Keratinocyte (primary cell): ENCODE measurements around the gene TMA16. TPM values are rescaled to one million over a fixed set of nuclear protein-coding genes. Genes with fewer than 3 reads are reported as not detected.

Source experiments
- DNase-seq: peaks from one replicate; pipeline ENCODE4 v3.0.0-alpha.2; 2011; ENCODE audit warnings: low read depth, missing footprints, low spot score
- FAIRE-seq: peaks from 2 replicates; lab custom pipeline; 2011; peaks lifted over from hg19 to GRCh38; lab: Jason Lieb, UNC
- H2AFZ ChIP-seq: 2 replicates; pipeline ENCODE4 v1.6.0; 2012; ENCODE audit warnings: low read length, control low read depth, inconsistent platforms; ENCODE audit not compliant: control insufficient read depth
- H3K27ac ChIP-seq: 2 replicates; pipeline ENCODE4 v1.5.1; 2011; ENCODE audit warnings: low read length; ENCODE audit not compliant: control insufficient read depth, insufficient read depth
- H3K27me3 ChIP-seq: 3 replicates; pipeline ENCODE4 v1.6.0; 2011; ENCODE audit warnings: low read length; ENCODE audit not compliant: control insufficient read depth, insufficient read depth; ENCODE audit errors: extremely low read depth
- H3K36me3 ChIP-seq, 2 experiments: 2 replicates in 1 of 2; 3 replicates in 1 of 2; pipeline ENCODE4 v1.5.1; 2011; ENCODE audit warnings: low read length in 2 of 2, mild to moderate bottlenecking in 1 of 2; ENCODE audit not compliant: control insufficient read depth in 2 of 2, insufficient read depth in 2 of 2; ENCODE audit errors: extremely low read depth in 1 of 2
- H3K4me1 ChIP-seq: 3 replicates; pipeline ENCODE4 v1.5.1; 2011; ENCODE audit warnings: low read length; ENCODE audit not compliant: control insufficient read depth, insufficient read depth; ENCODE audit errors: extremely low read depth
- H3K4me2 ChIP-seq: 3 replicates; pipeline ENCODE4 v1.6.0; 2011; ENCODE audit warnings: low read depth, low read length; ENCODE audit not compliant: control insufficient read depth, insufficient read depth; ENCODE audit errors: extremely low read depth
- H3K4me3 ChIP-seq, 3 experiments: fragments of 200-600 bp in 1 of 3; sonication (generic) in 1 of 3; 2 replicates in 2 of 3; 3 replicates in 1 of 3; pipeline ENCODE4 v1.5.1; 2011 to 2016; ENCODE audit warnings: low read length in 3 of 3, mild to moderate bottlenecking in 3 of 3, control low read depth in 2 of 3, inconsistent platforms in 1 of 3, low read depth in 1 of 3, mixed read lengths in 1 of 3, mixed run types in 1 of 3, moderate library complexity in 1 of 3; ENCODE audit not compliant: control insufficient read depth in 2 of 3, insufficient read depth in 2 of 3; ENCODE audit errors: extremely low read depth in 1 of 3
- H3K79me2 ChIP-seq: 2 replicates; pipeline ENCODE4 v1.6.0; 2012; ENCODE audit warnings: low read length; ENCODE audit not compliant: control insufficient read depth, insufficient read depth
- H3K9ac ChIP-seq: 3 replicates; pipeline ENCODE4 v1.6.0; 2011; ENCODE audit warnings: low read length; ENCODE audit not compliant: control insufficient read depth, insufficient read depth; ENCODE audit errors: extremely low read depth
- H3K9me1 ChIP-seq: 3 replicates; pipeline ENCODE4 v1.6.0; 2011; ENCODE audit warnings: low read length; ENCODE audit not compliant: control insufficient read depth, insufficient read depth; ENCODE audit errors: extremely low read depth
- H3K9me3 ChIP-seq: 2 replicates; pipeline ENCODE4 v1.5.1; 2012; ENCODE audit warnings: low read depth, low read length; ENCODE audit not compliant: control insufficient read depth
- H4K20me1 ChIP-seq: 3 replicates; pipeline ENCODE4 v1.6.0; 2011; ENCODE audit warnings: low read length; ENCODE audit not compliant: control insufficient read depth, insufficient read depth; ENCODE audit errors: extremely low read depth
- CTCF ChIP-seq, 3 experiments: IDR thresholded peaks in 1 of 3; conservative IDR thresholded peaks in 1 of 3; optimal IDR thresholded peaks in 1 of 3; 2 replicates in 2 of 3; 3 replicates in 1 of 3; pipeline versions ENCODE3 to v1.5.1; 2011; ENCODE audit warnings: low read length in 3 of 3, mild to moderate bottlenecking in 3 of 3, moderate library complexity in 2 of 3, control low read depth in 1 of 3, inconsistent platforms in 1 of 3; ENCODE audit not compliant: insufficient read depth in 2 of 3; ENCODE audit errors: extremely low read depth in 1 of 3
- EZH2 ChIP-seq: IDR thresholded peaks from one replicate; pipeline ENCODE4 v1.6.1; 2012; ENCODE audit warnings: inconsistent platforms, mild to moderate bottlenecking, low read length, moderate library complexity
- dilution Hi-C: fragments of 300-500 bp; cut with MboI; formaldehyde crosslinking; loops from one replicate; pipeline ENCODE4 v1.7.0; 2020; ENCODE audit warnings: low sequenced_read_pairs; ENCODE audit not compliant: extremely low pct_ligation_motif_present
- polyA plus RNA-seq, 5 experiments: library from polyadenylated mRNA; depleted of rRNA in 3 of 5; stranded (reverse) in 3 of 5; stranded (forward) in 1 of 5; unstranded in 1 of 5; fragments of >200 nt; gene quantifications; 1 replicate in 1 of 5; 2 replicates in 3 of 5; 3 replicates in 1 of 5; pipeline versions ENCODE4 v1.2.1 to v1.2.3, GENCODE V29; 2011 to 2012; ENCODE audit warnings: missing spikeins in 2 of 5, low read depth in 1 of 5, low replicate concordance in 1 of 5

TMA16 gene
- polyA plus RNA-seq, 1 donor (not counting 4 experiments of a cell fraction or from before 2014, with no cell fraction given): 21.3 TPM

GRCh38 chr4:163493643-163494359 is 689 bp upstream of the TMA16 start:
- peak overlapping the region; percentile 95 for H2AFZ ChIP-seq
- no peak for TF ChIP-seq CTCF (optimal IDR thresholded peaks at IDR 0.05 in 1 of 3, IDR thresholded peaks at IDR 0.05 in 1 of 3, conservative IDR thresholded peaks at IDR 0.05 in 1 of 3; ENCODE audit: extremely low read depth in 1 of 3, insufficient read depth in 2 of 3, low read length in 3 of 3)
- no peak for TF ChIP-seq EZH2
- H3K27ac ChIP-seq: peak overlapping the region; percentile 95
- peak overlapping the region; percentile 61 to 98 (median 92) for H3K4me3 ChIP-seq
- H3K9me3 ChIP-seq: no peaks in the 10 kb centered on the region
- H3K4me1 ChIP-seq: peaks cover 10% of the 10 kb centered on the region
- no peak for DNase-seq
- peaks cover 5% of the 10 kb centered on the region for H4K20me1 ChIP-seq
- FAIRE-seq: no peak
- peak overlapping the region; percentile 93 for H3K4me2 ChIP-seq
- dilution Hi-C loops: no loop called here
- no peaks in the 10 kb centered on the region for H3K27me3 ChIP-seq
- peak overlapping the region; percentile 99 for H3K9ac ChIP-seq
- no peaks in the 10 kb centered on the region for H3K36me3 ChIP-seq
- no peaks in the 10 kb centered on the region for H3K9me1 ChIP-seq
- peaks cover 42% of the 10 kb centered on the region for H3K79me2 ChIP-seq

GRCh38 chr4:163495900-163496299 is 1.4 kb downstream of the TMA16 start:
- peak overlapping the region; percentile 93 for H3K4me2 ChIP-seq
- no peaks in the 10 kb centered on the region for H3K9me1 ChIP-seq
- no peak for DNase-seq
- H3K4me3 ChIP-seq: peak overlapping the region; percentile 61 to 98 (median 92)
- H3K27ac ChIP-seq: peak overlapping the region; percentile 95
- peak; percentile 5 for FAIRE-seq
- H4K20me1 ChIP-seq: peaks cover 5% of the 10 kb centered on the region
- H3K36me3 ChIP-seq: no peaks in the 10 kb centered on the region
- peak overlapping the region; percentile 99 for H3K9ac ChIP-seq
- H3K79me2 ChIP-seq: peaks cover 63% of the 10 kb centered on the region
- peaks cover 10% of the 10 kb centered on the region for H3K4me1 ChIP-seq
- no peak for TF ChIP-seq CTCF (optimal IDR thresholded peaks at IDR 0.05 in 1 of 3, IDR thresholded peaks at IDR 0.05 in 1 of 3, conservative IDR thresholded peaks at IDR 0.05 in 1 of 3; ENCODE audit: extremely low read depth in 1 of 3, insufficient read depth in 2 of 3, low read length in 3 of 3)
- no peak for TF ChIP-seq EZH2
- no peak overlapping the region for H2AFZ ChIP-seq
- dilution Hi-C loops: no loop called here
- no peaks in the 10 kb centered on the region for H3K9me3 ChIP-seq
- H3K27me3 ChIP-seq: no peaks in the 10 kb centered on the region
